HG03108 (cell line): Measurements from ENCODE around the gene IL1R1.
"Not testable (repeated sequence)": the region's sequence is repeated elsewhere in the genome, so short reads cannot be mapped to it uniquely, and the experiment has no call there.

Experiments used
- ATAC-seq: cut with Tn5 transposase; IDR thresholded peaks from one replicate; pipeline ENCODE4 v1.9.1; 2021; ENCODE audit warnings: moderate library complexity; ENCODE audit not compliant: unreplicated experiment

IL1R1 gene, protein sequence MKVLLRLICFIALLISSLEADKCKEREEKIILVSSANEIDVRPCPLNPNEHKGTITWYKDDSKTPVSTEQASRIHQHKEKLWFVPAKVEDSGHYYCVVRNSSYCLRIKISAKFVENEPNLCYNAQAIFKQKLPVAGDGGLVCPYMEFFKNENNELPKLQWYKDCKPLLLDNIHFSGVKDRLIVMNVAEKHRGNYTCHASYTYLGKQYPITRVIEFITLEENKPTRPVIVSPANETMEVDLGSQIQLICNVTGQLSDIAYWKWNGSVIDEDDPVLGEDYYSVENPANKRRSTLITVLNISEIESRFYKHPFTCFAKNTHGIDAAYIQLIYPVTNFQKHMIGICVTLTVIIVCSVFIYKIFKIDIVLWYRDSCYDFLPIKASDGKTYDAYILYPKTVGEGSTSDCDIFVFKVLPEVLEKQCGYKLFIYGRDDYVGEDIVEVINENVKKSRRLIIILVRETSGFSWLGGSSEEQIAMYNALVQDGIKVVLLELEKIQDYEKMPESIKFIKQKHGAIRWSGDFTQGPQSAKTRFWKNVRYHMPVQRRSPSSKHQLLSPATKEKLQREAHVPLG

DNA sequence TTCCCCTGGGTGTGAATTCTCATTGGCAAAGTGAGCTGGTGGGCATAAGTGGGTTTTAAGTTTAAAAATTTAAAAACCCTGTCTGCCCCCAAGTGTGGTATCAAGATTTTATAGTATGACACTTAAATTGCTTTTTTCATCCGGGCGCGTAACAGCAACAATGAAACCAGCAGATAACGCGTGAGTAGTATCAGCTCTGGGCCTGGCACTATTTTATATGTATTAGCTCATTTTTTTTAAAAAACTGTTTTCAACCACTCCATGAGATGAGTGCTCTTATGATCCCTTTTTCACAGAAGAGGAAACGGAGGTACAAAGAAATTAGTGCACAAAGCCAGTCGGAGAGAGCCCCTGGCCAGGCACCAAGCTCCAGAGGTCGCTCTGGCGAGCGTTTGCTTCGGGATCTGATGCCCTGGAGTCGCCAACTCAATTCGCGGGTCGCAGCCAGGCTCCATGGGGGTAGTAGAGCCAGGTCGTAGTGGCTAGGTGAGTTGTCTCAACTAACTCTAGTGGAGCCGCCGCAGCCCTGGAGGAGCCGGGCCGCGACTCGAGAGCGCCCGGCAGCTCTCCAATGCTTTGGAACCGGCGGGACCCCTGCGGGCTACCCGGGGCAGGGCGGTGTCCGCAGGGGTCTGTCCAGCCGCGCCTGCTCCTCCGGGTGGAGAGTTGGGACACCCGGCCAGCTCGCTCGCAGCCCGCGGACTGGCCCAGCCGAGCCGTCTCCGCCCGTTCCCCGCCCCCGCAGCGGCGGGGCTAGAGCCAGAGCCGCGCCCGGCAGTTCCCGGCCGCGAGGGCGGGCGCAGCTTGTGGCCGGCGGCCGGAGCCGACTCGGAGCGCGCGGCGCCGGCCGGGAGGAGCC is at the start of gene IL1R1:
IL1R1 (plus strand) TSS at position 777 of the 859 bp plus-strand sequence. CDS start 14,979 bp downstream, outside the sequence.
- ATAC-seq, result no peak

DNA sequence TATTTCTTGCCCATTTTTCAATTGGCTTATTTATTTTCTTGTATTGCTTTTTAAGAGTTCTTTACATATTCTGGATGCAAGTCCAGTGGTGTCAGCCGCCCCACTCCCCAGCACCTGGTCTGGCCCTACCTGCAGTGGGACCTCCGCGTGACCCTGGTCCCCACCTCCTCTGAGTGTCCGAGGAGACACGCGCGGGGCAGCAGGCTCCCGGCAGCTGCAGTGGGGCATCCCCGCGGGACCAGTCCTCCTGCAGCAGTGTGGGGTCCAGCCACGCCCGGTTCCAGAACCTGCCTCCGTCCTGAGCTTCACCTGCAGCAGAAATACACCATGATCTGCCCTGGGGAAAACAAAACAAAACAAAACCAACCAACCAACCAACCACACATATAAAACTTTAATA is 48.9 kb upstream of the IL1R1 start:
- no peak for ATAC-seq

DNA sequence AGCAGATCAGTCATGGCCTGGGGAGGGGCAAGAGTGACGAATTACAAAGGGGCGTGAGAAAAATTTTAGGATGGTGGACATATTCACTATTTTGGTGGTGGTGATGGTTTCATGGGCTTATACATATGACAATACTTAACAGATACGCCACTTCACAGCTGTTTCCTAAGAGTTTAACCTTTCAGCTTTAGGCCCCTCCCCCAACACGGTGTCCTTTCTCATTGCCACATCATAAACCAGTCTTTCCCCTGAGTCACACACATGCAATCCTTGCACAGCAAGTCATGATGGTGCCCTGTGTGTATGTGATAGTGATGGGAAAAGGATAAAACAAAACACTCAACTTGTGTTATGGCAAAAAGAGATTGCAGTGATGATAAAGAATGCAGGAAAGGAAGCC is 47.6 kb upstream of the IL1R1 start:
- ATAC-seq, result no peak

DNA sequence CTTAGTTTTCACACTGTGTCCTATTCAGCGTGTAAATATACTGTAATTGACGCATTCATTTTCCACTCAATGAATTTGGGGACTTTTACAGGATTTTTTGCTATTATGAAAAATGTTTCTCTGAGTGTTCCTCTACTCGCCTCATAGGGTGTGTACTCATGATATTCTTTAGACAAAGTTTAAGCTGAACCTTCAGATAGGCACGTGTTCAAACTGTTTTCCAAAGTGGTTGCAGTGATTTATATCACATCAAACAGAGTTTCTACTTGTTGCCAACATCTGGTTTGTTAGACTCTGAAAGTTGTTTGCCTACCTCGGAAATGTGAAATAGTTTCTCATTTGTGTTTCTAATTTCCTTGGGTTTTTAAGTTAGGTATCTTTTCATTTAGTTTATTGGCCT is 46.4 kb upstream of the IL1R1 start:
- ATAC-seq, result no peak

DNA sequence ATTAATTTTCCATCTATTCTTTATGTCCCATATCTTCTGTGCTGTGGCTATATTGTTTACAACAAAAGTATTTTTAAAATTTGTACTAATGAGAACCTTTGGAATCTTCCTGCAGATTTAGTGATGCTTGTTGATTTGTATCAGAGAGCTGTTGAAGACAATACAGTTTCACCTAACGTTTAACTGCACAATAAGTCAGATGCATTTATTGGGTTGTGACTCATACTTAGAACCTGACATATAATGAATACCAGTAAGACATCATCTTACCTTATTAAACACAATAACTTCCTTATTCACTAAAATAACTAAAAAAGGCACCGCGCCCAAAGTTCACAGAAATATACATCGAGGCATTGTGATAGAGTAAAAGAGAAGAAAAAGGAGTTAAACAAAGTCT is 43.8 kb upstream of the IL1R1 start:
- no peak for ATAC-seq

DNA sequence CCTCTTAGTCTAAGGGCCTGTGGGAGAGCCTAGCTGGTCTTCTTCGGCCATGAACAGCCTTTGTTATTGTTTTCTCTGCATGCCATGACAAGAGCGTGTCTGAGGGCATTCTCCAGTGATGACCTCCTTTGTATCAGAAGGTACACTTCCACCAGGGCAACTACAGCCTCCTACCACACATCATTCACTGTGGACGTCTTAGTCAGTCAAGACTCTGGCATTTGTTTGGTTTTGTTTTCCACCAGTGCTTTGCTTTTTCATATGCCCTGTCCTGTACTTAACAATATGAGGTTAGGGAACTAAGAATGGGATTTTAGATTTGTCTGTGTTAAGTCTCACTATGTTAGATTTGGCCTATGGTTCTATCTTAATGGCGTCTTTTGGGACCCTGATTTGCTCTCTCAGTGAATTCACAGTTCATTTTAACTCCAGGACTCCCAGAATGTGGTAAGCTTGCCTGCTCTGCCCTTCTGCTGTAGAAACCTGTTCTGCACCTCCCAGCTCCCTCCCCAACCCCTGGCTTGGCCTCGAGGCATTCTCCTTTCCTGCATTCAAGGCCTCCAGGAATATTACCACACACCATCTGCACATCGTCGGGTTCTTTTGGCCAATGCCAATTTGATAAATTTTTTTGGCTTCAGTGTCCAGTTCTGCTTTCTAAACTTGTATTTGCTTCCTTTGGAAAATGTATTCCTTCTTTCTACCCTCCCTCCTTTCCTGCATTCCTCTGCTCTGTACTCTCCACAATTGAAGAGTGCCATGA is 42.8 kb upstream of the IL1R1 start:
- ATAC-seq, result no peak

DNA sequence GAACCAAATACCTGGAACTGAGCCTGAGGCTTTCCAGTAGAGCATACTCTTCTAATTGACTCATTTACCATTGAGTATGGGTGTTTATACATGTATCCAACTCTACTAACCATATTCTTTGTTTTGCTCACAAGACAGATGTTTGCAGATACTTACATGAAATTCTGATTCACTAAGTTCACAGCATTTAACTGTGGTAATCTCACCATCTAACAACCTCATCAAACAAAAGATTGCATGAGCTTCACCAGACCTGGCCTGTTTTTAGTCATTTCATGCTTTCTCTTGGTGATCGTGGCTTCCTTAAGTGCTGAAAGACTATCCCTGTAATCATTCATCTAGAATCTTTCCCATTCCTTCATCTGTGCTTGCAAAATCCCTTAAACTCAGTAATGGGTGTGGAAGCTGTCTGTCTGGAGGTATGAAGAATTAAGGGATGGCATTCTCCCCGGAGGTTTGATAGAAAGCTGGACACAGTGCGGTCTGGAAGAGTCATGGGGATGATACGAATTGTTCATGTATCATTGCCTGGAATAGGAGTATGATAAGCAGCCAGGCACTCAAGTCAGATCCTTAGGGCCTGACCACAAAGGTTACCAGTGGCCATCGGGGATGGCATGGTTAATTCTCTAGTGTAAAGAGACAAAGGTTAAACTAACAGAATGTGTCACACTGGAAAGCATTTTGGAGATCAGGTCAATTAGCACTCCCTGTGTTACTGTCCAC is 42.0 kb upstream of the IL1R1 start:
- ATAC-seq, result no peak

DNA sequence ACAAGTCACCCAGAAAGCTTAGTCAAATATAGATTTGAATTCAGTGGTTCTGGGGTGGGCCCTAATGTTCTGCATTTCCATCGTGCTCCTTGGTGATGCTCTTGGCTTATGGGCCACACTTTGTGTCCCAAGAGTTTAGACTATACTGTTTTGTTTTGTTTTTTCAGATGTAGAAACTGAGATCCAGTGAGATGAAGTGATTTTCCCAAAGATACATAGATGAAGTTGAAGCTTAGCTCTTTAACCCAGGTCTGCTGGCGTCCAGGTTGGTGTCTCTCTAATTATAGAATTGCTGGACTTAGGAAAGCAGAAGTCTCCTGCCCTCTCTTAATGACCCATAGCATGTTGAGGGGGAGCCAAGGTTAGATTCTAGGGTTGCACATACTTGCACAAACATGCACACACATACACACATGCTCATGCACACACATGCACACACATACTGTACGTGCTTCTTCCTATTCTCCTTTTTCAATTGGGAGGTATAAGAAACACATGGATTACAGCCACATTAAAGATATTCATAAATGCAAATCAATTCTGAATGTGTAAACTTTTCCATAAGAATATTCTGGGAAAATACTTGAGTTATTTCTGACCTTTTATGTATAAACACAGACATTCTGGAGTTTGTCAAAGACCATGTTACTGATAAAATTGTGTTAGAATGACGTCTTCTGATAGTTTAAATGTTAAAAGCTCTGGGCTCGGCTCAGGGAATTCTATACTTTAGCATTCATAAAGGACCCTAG is 41.3 kb upstream of the IL1R1 start:
- no peak for ATAC-seq

DNA sequence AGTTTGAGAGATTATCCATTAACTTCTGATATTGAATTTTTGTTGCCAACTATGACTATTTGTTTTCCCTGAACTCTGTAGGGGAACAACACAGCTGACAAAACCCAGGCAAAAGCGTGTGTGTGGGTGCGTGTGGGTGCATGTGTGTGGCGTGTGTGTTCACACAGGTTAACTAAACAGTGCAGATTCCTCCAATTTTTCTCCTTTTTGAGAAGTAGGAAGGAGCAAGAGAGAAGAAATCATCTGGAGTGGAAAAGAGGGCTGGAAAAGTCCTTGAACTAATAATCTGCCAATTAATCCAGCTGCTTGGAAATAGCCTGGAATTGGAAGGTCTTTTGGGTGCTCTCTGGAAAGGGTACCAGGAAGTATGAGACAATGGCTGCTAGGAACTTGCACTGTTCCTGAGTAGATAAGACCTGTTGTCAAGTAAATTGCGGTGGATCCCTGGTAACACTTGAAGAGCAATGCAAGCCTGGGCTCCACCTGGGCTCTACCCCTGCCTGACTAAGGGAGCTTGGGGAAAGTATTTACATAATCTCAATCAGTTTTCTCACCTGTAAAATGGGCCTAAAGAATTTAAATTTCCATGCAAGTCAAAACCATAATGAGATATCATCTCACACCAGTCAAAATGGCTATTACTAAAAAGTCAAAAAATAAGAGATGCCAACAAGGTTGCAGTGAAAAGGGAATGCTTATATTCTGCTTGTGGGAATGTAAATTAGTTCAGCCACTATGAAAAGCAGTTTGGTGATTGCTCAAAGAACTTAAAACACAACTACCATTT is 40.5 kb upstream of the IL1R1 start:
- no peak for ATAC-seq

DNA sequence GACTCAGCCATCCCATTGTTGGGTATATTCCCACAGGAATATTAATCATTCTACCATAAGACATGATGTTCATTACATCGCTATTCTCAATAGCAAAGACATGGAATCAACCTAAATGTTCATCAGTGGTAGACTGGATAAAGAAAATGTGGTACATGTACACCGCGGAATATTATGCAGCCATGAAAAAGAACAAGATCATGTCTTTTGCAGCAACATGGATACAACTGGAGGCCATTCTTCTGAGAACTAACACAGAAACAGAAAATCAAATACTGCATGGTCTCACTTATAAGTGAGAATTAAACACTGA is 40.0 kb upstream of the IL1R1 start:
- not testable (repeated sequence) for ATAC-seq

DNA sequence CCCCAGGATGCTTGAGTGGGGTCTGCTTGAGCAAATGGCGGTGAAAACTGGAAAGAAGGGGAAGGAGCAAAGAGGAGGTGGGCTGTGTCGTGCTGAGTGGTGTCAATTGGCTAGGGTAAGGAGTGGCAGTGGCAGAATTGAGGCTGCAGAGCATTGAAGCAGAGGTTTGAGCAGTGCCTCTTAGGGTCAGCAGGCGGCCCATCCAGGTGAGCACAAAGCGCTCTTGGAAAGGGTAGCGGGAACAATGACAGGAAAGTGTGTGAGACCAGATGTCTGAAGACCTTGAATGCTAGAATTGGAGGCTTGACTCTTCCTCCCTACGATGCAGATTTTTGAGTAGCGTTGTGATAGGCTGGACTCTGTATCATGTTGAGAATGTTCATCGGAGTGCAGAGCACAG is 39.3 kb upstream of the IL1R1 start:
- ATAC-seq, result no peak

DNA sequence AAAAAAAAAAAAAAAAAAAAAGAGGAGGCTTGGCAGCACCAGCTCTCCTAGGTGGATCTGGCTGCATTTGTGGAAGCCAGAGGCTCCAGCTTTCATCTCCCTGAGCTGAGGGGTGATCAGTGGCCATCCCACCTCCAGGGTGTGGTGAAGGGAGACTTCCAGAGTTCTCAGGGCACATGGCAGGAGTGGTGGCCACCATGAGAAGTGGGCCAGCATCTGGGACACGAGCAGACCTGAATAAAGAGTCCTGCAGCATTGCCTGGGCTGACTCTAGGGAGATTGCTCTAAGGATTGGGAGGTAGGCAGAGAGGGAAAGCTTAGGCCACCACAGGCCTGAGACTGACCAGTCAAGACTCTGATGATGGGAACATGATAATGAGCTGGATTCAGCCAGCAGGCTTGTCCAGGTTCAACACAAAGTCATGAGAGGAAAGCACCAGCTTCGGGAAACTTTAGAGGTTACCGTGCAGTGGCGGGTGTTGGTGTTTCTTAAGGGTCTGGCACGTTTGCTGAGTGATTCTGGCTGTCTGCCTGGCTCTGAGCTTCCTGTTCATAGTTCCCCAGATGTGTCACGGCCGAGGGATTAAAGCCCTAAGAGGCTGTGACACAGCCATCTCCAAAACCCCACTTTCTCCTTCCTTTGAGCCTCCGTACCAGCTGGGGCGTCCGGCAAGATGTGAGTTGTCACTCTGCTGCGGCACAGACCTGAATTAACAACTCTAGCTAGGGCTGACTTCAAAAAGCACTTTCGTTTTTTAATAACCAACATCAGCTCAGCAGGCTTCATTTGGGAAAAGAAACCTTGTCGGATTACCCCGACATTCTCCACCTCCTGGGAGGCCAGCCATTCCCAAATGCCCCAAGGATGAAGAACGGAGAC is 38.3 kb upstream of the IL1R1 start:
- peak; percentile 78 for ATAC-seq

DNA sequence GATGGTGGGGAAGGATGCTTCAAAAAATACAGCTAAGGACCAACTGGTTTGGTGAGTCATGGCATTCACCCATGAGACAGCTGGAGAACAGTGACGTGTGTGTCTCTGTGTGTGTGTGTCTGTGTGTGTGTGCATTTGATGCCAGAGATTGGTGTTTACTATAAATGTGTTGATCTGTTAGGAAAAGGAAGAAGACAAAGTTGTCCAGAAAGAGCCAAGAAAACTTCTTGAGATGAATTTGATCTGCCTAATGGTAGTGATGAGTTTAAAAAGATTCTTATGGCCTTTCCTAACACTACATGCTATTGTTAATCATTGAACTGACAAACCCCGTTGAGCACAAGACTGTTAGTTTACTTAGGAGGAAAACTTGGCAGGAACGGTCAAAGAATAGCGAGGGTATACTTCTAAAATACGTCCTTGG is 36.4 kb upstream of the IL1R1 start:
- no peak for ATAC-seq

DNA sequence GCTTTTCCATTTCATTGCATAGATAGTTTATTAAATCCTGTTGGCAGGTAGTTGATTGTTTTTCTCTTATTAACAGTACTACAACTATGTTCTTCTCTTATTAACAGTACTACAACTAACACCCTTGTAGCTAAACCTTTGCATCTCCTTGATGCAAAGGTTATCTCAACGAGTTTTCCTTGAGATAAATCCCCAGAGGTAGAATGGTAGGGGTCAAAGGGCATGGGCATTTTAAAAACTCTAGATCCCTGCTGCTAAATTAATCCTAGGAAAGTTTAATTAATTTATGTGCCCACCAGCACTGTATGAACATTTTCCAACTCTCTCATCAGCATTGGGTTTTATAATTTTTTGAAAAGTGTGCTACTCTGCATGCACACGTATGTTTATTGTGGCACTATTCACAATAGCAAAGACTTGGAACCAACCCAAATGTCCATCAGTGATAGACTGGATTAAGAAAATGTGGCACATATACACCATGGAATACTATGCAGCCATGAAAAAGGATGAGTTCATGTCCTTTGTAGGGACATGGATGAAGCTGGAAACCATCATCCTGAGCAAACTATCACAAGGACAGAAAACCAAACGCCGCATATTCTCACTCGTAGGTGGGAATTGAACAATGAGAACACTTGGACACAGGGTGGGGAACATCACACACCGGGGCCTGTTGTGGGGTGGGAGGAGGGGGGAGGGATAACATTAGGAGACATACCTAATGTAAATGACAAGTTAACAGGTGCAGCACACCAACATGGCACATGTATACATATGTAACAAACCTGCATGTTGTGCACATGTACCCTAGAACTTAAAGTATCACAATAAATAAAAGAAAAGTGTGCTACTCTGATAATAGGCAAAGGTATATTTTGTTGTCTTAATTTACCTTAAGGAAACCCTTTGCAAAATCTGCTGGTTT is 35.5 kb upstream of the IL1R1 start:
- ATAC-seq, result not testable (repeated sequence)

DNA sequence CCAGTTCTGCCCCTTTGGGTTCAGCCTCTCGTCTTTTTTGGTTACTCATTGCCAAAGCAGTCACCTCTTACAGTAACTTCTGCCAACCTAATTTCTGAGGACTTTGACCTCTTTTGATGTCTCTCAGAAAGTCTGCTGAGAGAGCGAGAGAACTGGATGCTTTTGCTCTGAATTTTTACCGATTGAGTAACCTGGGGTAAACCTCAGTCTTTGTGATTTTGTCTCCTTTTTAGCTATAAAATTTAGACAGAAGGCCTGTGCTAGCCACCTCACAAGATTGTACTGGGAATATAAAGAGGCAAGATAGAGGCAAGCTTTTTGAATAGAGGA is 34.8 kb upstream of the IL1R1 start:
- ATAC-seq, result peak; percentile 43

DNA sequence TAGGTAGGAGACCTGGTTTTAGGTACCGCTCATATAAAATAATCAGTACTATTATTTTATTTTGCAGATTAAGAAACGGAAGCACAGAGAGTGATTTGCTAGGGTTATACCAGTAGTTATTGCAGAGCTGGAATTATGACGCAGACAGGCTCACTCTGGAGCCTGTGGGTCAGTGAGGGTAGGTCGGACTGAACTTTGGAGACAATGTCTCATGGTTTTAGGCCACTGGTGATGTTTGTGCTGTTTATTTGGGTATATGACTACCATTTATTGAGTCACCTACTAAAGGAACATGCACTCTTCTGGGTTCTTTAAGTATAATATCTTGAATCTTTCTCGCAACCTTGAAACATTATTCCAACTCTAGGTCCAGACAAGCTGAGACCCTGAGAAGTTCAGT is 33.5 kb upstream of the IL1R1 start:
- no peak for ATAC-seq

DNA sequence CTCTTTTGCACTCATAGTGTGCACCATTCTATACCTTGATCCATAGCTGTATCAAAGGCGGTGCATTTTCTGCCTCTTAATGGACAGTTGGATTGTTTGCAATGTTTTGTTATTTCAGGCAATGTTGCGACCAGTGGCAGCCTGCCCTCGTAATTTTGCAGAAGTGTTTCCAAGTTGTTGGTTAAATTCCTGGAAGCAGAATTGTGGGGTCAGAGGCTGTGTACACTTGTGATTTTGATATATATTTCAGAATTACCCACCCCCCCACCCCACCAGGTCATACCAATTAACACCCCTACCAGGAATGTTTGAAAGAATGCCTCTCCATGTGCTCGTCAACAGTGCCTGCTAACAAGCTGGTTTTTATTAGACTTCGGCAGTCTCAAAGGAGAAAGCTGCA is 32.4 kb upstream of the IL1R1 start:
- no peak for ATAC-seq
